Islet of Langerhans (tissue), 1 donor: Measurements from ENCODE around the gene GPR83.
"Not testable (repeated sequence)": the region's sequence is repeated elsewhere in the genome, so short reads cannot be mapped to it uniquely, and the experiment has no call there.

ENCODE experiments used
- FAIRE-seq: peaks from one replicate; lab custom pipeline; 2011; peaks lifted over from hg19 to GRCh38; lab: Jason Lieb, UNC

GPR83 gene

GRCh38 chr11:94370576-94370975 lies 30.6 kb downstream of the GPR83 start:
- FAIRE-seq = not testable (repeated sequence)

GRCh38 chr11:94350850-94351563 lies 50.2 kb downstream of the GPR83 start:
- FAIRE-seq = not testable (repeated sequence)

GRCh38 chr11:94346311-94346710 lies 54.9 kb downstream of the GPR83 start:
- not testable (repeated sequence) for FAIRE-seq

- no peak for FAIRE-seq
Observed at GRCh38 chr11:94343495-94343894, 57.7 kb downstream of the GPR83 start.

- FAIRE-seq = no peak
Observed at GRCh38 chr11:94342250-94342649, 59.0 kb downstream of the GPR83 start.

GRCh38 chr11:94338651-94339050 lies 62.6 kb downstream of the GPR83 start:
- FAIRE-seq = no peak

- FAIRE-seq = no peak
Observed at GRCh38 chr11:94336033-94336432, 65.2 kb downstream of the GPR83 start.

DNA sequence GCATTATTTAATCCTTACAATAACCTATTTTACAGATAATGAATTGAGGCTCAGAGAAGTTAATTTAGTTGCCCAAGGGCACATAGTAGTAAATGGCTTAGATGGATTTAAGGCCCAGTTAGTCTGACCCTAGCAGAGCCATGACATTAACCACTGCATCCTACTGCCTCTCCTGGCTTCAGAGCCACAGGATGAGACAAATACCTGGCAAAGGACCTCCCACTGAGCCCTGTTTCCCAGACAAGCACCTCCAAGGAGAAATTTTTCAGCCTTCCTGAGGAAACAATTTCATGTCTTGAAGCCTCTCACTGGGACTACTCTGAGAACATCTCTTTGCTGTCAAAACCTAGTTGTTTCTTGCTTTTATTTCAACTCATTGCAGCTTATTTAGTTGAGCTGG lies 68.4 kb downstream of the GPR83 start:
- FAIRE-seq = no peak

GRCh38 chr11:94330789-94331188 lies 70.4 kb downstream of the GPR83 start:
- no peak for FAIRE-seq

GRCh38 chr11:94329501-94329900 lies 71.7 kb downstream of the GPR83 start:
- FAIRE-seq = no peak

GRCh38 chr11:94328587-94329080 lies 72.6 kb downstream of the GPR83 start:
- no peak for FAIRE-seq
